GM13976 (cell line): Measurements from ENCODE around the gene OPRL1.

Source experiments
- DNase-seq: peaks from one replicate; pipeline ENCODE4 v3.0.0; 2012; ENCODE audit warnings: low spot score
- CTCF ChIP-seq: IDR thresholded peaks from 2 replicates; pipeline ENCODE4 v1.5.1; 2012; ENCODE audit warnings: borderline replicate concordance, mild to moderate bottlenecking; ENCODE audit not compliant: insufficient read depth; ENCODE audit errors: extremely low read depth, missing control alignments, control extremely low read depth
- in situ Hi-C: fragments of 300-500 bp; cut with MboI; formaldehyde crosslinking; loops from one replicate; pipeline ENCODE4 v1.12.0; 2022; ENCODE audit warnings: low sequenced_read_pairs, mixed read lengths, inconsistent platforms; ENCODE audit not compliant: unreplicated experiment

Gene OPRL1

GRCh38 chr20:64136004-64136710, 56.3 kb downstream of the OPRL1 start:
- no peak for DNase-seq
- in situ Hi-C loops = no loop called here
- no peak for TF ChIP-seq CTCF

- TF ChIP-seq CTCF = no peak
- in situ Hi-C loops = no loop called here
- DNase-seq = no peak
These were observed 57.7 kb downstream of the OPRL1 start for GRCh38 chr20:64137598-64138031.

GRCh38 chr20:64138276-64138815, 58.5 kb downstream of the OPRL1 start:
- in situ Hi-C loops = no loop called here
- TF ChIP-seq CTCF = no peak
- DNase-seq = no peak

GRCh38 chr20:64139199-64140060, 59.5 kb downstream of the OPRL1 start:
- TF ChIP-seq CTCF = no peak
- in situ Hi-C loops = no loop called here
- no peak for DNase-seq

GRCh38 chr20:64140061-64140931, 60.4 kb downstream of the OPRL1 start:
- in situ Hi-C loops = no loop called here
- no peak for TF ChIP-seq CTCF
- no peak for DNase-seq

GRCh38 chr20:64140956-64141355, 61.1 kb downstream of the OPRL1 start:
- in situ Hi-C loops = no loop called here
- DNase-seq = no peak
- TF ChIP-seq CTCF = no peak
